GM18951 (cell line): Measurements from ENCODE around the gene THADA.

ENCODE experiments used
- POLR2A ChIP-seq: IDR thresholded peaks from 4 replicates; pipeline ENCODE4 v1.6.1; 2011; ENCODE audit warnings: mild to moderate bottlenecking; ENCODE audit not compliant: insufficient read length, insufficient read depth; ENCODE audit errors: extremely low read depth
- in situ Hi-C: fragments of 300-500 bp; cut with MboI; formaldehyde crosslinking; loops from one replicate; pipeline ENCODE4 v1.12.0; 2022; ENCODE audit warnings: low sequenced_read_pairs, mixed read lengths, inconsistent platforms; ENCODE audit not compliant: unreplicated experiment

The THADA gene

DNA sequence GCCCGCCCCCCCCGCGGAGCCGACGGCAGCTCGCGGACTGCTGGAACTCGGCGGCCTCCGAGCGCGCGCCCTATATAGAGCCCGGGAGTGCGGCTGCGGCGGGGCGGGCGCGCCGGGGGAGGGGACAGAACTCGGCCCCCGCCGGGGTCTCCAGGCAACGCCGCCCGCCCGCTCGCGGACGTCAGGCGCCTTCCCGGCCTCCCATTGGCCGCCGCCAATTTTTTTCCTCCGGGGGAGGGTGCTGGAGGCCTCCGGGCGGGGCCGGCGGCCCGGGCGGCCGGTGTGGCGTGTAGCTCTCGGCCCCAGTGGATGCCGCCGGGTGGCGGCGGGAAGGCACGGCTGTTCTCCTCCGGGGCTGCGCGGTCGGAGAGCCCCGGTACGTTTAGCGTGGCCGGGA lies 369.3 kb downstream of the THADA start, which contains the start of gene ZFP36L2:
ZFP36L2 (minus strand) TSS at position 49 of the 397 bp plus-strand sequence. CDS start 291 bp downstream, outside the sequence.
- in situ Hi-C loops: no loop called here
- TF ChIP-seq POLR2A: peak; percentile 99

GRCh38 chr2:43225788-43226557 lies 369.9 kb downstream of the THADA start:
- peak; percentile 31 for TF ChIP-seq POLR2A
- in situ Hi-C loops: no loop called here

GRCh38 chr2:43225093-43225787 lies 370.6 kb downstream of the THADA start:
- in situ Hi-C loops: no loop called here
- TF ChIP-seq POLR2A: no peak

GRCh38 chr2:43224571-43225092 lies 371.2 kb downstream of the THADA start:
- TF ChIP-seq POLR2A: no peak
- in situ Hi-C loops: no loop called here

GRCh38 chr2:43224131-43224570 lies 371.7 kb downstream of the THADA start:
- TF ChIP-seq POLR2A: peak; percentile 8
- in situ Hi-C loops: no loop called here

DNA sequence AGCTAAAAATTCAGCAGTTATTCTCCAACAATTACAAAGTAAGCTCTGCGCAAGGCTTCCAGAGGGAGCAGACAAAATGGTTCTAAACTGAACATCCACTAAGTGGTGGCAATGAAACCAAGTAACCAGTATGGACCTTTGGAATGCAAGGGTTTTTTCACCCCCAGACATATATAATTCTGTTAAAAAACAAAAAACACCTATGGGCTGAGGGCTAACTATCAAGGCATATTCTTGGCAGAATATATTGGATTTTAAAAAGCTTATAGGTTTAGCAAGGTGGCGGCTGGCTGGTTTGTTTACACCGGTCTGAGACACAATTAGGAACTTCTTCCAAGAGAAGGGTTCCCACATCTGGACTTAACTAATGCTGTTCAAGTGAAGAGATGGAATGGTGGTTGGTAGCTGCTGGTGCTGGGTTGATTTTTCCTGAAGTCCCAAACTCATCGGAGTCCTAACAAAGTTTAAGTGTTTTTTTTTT lies 372.3 kb downstream of the THADA start:
- TF ChIP-seq POLR2A: no peak
- in situ Hi-C loops: no loop called here

DNA sequence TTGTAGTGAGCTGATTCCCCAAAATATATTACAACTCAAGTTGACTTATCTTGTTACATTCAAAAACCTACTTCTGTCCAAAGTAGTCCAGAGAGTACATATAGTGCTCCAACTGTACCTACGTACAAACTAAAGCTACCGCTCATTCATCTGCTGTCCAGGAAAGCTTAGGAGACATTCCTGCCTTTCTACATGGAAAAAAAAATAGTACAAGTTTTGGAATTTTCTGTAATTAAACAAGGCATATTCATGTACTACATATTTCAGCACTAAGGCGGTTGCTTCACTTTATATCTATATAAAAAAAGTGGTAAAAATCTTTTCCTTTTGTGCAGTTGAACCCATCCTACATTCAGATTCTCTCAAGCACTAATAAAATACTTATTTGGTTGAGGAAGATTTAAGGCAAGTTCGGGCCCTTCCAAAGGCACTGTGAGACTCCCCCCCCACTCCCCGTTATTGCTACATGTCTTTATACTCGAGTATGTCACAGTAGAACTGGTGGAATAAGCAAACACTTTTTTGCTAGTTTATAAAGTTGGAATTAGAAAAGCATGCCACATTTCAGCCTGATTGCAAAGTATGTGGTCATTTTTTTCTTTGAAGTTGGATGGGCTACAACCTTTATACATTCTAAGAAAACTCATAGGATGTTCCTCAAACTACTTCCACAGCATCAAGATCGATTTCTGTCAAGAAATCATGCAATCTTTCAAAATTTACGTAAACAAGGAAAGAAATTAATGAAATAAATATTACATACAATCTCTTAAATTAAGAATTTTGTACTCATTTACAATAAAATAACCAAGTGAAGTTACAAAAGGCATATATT lies 373.1 kb downstream of the THADA start:
- in situ Hi-C loops: no loop called here
- no peak for TF ChIP-seq POLR2A

- in situ Hi-C loops: no loop called here
- TF ChIP-seq POLR2A: peak; percentile 40
Measured at GRCh38 chr2:43221763-43222474, 373.9 kb downstream of the THADA start.

- TF ChIP-seq POLR2A: peak; percentile 40
- in situ Hi-C loops: no loop called here
Measured at GRCh38 chr2:43221124-43221762, 374.6 kb downstream of the THADA start.

DNA sequence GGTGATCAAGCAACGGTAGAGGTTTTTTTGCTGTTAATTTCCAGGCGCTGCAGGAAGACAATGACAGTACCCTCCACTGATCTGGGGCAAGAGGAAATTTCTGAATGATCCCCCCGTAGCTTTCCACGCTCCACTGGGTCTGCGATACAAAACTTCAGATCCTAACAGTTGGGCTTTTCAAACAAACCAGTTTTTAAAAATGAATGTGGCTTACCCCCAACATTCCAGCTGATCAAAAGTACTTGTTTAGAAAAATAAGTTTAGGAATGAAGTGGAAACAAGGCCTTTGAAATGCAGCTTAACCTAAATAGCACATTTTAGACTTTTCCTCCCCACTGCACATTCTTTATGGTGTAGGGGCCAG lies 375.1 kb downstream of the THADA start:
- in situ Hi-C loops: no loop called here
- TF ChIP-seq POLR2A: no peak

DNA sequence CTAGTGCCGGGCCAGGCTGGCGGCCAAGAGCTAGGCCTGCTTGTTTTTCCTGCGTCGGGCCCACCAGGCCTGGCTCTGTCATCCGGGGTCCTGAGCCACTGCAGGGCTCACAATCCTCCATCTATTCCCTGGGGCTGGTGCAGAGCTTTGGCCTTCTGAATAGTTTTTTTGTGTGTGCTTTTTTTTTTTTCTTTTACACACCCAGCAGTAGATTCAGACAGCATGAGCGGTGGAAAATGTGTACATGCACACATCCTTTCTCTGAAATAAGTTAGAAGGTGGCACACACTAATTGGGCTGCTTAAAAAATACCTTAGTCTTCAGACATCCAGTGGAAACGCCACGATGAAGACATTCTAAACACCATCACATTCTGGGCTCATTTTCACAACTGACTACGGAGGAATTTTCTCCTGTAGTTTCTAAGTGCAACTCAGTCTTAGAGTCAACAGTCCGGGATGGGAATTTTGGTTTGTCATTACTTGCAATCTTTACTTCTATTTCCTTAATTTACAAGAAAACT lies 375.5 kb downstream of the THADA start:
- no peak for TF ChIP-seq POLR2A
- in situ Hi-C loops: no loop called here
